Measurements from ENCODE around the gene SRD5A1.

Gene SRD5A1

DNA sequence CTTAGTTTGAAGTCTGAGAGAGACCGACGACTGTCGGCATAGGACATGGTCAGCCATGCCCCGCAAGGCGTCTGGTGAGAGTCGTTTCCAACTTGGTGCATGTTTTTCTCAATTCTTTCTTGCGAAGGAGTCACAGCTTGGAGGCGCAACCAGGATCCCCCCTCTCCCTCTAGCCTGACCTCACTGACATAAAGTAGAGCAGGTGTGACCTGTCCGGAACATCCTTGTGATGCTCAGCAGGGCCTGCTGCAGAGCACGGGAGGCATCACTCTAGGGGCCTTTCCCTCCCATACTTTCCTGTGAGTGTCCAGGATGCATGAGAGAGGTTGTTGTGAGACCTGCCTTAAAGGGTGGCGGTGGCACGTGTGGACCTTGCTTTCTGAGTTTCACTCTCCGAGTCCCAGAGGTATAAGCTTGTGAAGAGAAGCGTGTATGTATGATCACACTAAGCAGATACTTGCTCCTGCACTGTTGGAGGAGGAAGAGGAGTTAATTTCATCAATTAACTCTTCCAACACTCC is 85.0 kb downstream of the SRD5A1 start:
- no peak overlapping the region for H3K9ac ChIP-seq (ENCODE audit: low read length)
- H3K23ac ChIP-seq (ENCODE audit: low read length): no peak overlapping the region
- H2BK5ac ChIP-seq (ENCODE audit: low read length): no peak overlapping the region
- H3K79me1 ChIP-seq (ENCODE audit: low read length): peaks cover 44% of the 10 kb centered on the region
- no peak for DNase-seq
- WGBS (ENCODE audit: extremely low coverage, insufficient coverage, low lambda C conversion rate): no CpG with 5 or more reads among the region's 14 CpGs
- H3K79me2 ChIP-seq (ENCODE audit: control insufficient read depth, insufficient read depth, low read length): peaks cover 79% of the 10 kb centered on the region
- no peak overlapping the region for H3K4me2 ChIP-seq (ENCODE audit: low read length)
- H2BK120ac ChIP-seq (ENCODE audit: low read depth, low read length): no peak overlapping the region
- no peak overlapping the region for H3K4ac ChIP-seq (ENCODE audit: low read depth, low read length)
- H2AK5ac ChIP-seq (ENCODE audit: low read length): no peak overlapping the region
- H3K56ac ChIP-seq (ENCODE audit: low read length): no peak overlapping the region
- H3K18ac ChIP-seq (ENCODE audit: low read length): no peak overlapping the region
- H3K36me3 ChIP-seq (ENCODE audit: control insufficient read depth, insufficient read depth, low read length): no peaks in the 10 kb centered on the region
- H3K4me1 ChIP-seq (ENCODE audit: control insufficient read depth, low read depth, low read length): peaks cover 8% of the 10 kb centered on the region
- no peak overlapping the region for H4K8ac ChIP-seq (ENCODE audit: low read depth, low read length)
- H4K5ac ChIP-seq (ENCODE audit: low read length): no peak overlapping the region
- no peak overlapping the region for H2BK15ac ChIP-seq (replicated peaks; ENCODE audit: low read depth)
- no peaks in the 10 kb centered on the region for H3K27me3 ChIP-seq (ENCODE audit: insufficient read depth, low read length, poor library complexity)
- no peak overlapping the region for H3K27ac ChIP-seq (ENCODE audit: low read depth, low read length)
- no peak overlapping the region for H3K4me3 ChIP-seq (ENCODE audit: low read length)

GRCh38 chr5:6718718-6719117 is 85.5 kb downstream of the SRD5A1 start:
- H2BK5ac ChIP-seq (ENCODE audit: low read length): no peak overlapping the region
- no peak overlapping the region for H3K4me3 ChIP-seq (ENCODE audit: low read length)
- no peak overlapping the region for H4K8ac ChIP-seq (ENCODE audit: low read depth, low read length)
- no peak overlapping the region for H3K4ac ChIP-seq (ENCODE audit: low read depth, low read length)
- H4K5ac ChIP-seq (ENCODE audit: low read length): no peak overlapping the region
- no peak overlapping the region for H3K4me2 ChIP-seq (ENCODE audit: low read length)
- H2BK120ac ChIP-seq (ENCODE audit: low read depth, low read length): no peak overlapping the region
- H2BK15ac ChIP-seq (replicated peaks; ENCODE audit: low read depth): no peak overlapping the region
- H3K9ac ChIP-seq (ENCODE audit: low read length): no peak overlapping the region
- H2AK5ac ChIP-seq (ENCODE audit: low read length): no peak overlapping the region
- no peaks in the 10 kb centered on the region for H3K36me3 ChIP-seq (ENCODE audit: control insufficient read depth, insufficient read depth, low read length)
- no peak for DNase-seq
- no peak overlapping the region for H3K56ac ChIP-seq (ENCODE audit: low read length)
- no peak overlapping the region for H3K27ac ChIP-seq (ENCODE audit: low read depth, low read length)
- no peak overlapping the region for H3K23ac ChIP-seq (ENCODE audit: low read length)
- no CpG with 5 or more reads among the region's 5 CpGs for WGBS (ENCODE audit: extremely low coverage, insufficient coverage, low lambda C conversion rate)
- peaks cover 84% of the 10 kb centered on the region for H3K79me2 ChIP-seq (ENCODE audit: control insufficient read depth, insufficient read depth, low read length)
- H3K27me3 ChIP-seq (ENCODE audit: insufficient read depth, low read length, poor library complexity): no peaks in the 10 kb centered on the region
- peaks cover 8% of the 10 kb centered on the region for H3K4me1 ChIP-seq (ENCODE audit: control insufficient read depth, low read depth, low read length)
- no peak overlapping the region for H3K18ac ChIP-seq (ENCODE audit: low read length)
- peaks cover 48% of the 10 kb centered on the region for H3K79me1 ChIP-seq (ENCODE audit: low read length)

GRCh38 chr5:6719417-6719816 is 86.2 kb downstream of the SRD5A1 start:
- peaks cover 8% of the 10 kb centered on the region for H3K4me1 ChIP-seq (ENCODE audit: control insufficient read depth, low read depth, low read length)
- no peak overlapping the region for H2AK5ac ChIP-seq (ENCODE audit: low read length)
- no peak overlapping the region for H3K9ac ChIP-seq (ENCODE audit: low read length)
- H3K23ac ChIP-seq (ENCODE audit: low read length): no peak overlapping the region
- H3K79me2 ChIP-seq (ENCODE audit: control insufficient read depth, insufficient read depth, low read length): peaks cover 86% of the 10 kb centered on the region
- H4K5ac ChIP-seq (ENCODE audit: low read length): no peak overlapping the region
- no peak overlapping the region for H3K4ac ChIP-seq (ENCODE audit: low read depth, low read length)
- no peak overlapping the region for H3K4me3 ChIP-seq (ENCODE audit: low read length)
- H2BK120ac ChIP-seq (ENCODE audit: low read depth, low read length): no peak overlapping the region
- H3K56ac ChIP-seq (ENCODE audit: low read length): no peak overlapping the region
- H4K8ac ChIP-seq (ENCODE audit: low read depth, low read length): no peak overlapping the region
- no peaks in the 10 kb centered on the region for H3K27me3 ChIP-seq (ENCODE audit: insufficient read depth, low read length, poor library complexity)
- peaks cover 52% of the 10 kb centered on the region for H3K79me1 ChIP-seq (ENCODE audit: low read length)
- H3K36me3 ChIP-seq (ENCODE audit: control insufficient read depth, insufficient read depth, low read length): no peaks in the 10 kb centered on the region
- DNase-seq: no peak
- H2BK5ac ChIP-seq (ENCODE audit: low read length): no peak overlapping the region
- no peak overlapping the region for H3K27ac ChIP-seq (ENCODE audit: low read depth, low read length)
- H2BK15ac ChIP-seq (replicated peaks; ENCODE audit: low read depth): no peak overlapping the region
- H3K4me2 ChIP-seq (ENCODE audit: low read length): no peak overlapping the region
- WGBS (ENCODE audit: extremely low coverage, insufficient coverage, low lambda C conversion rate): no CpG with 5 or more reads among the region's 5 CpGs
- no peak overlapping the region for H3K18ac ChIP-seq (ENCODE audit: low read length)

GRCh38 chr5:6719896-6720560 is 86.8 kb downstream of the SRD5A1 start:
- no peak overlapping the region for H2AK5ac ChIP-seq (ENCODE audit: low read length)
- peaks cover 8% of the 10 kb centered on the region for H3K4me1 ChIP-seq (ENCODE audit: control insufficient read depth, low read depth, low read length)
- H3K9ac ChIP-seq (ENCODE audit: low read length): no peak overlapping the region
- H3K23ac ChIP-seq (ENCODE audit: low read length): no peak overlapping the region
- H3K4me3 ChIP-seq (ENCODE audit: low read length): no peak overlapping the region
- no peaks in the 10 kb centered on the region for H3K36me3 ChIP-seq (ENCODE audit: control insufficient read depth, insufficient read depth, low read length)
- DNase-seq: peak; percentile 25
- WGBS (ENCODE audit: extremely low coverage, insufficient coverage, low lambda C conversion rate): no CpG with 5 or more reads among the region's 5 CpGs
- H3K4ac ChIP-seq (ENCODE audit: low read depth, low read length): no peak overlapping the region
- no peak overlapping the region for H2BK15ac ChIP-seq (replicated peaks; ENCODE audit: low read depth)
- H4K5ac ChIP-seq (ENCODE audit: low read length): no peak overlapping the region
- peaks cover 54% of the 10 kb centered on the region for H3K79me1 ChIP-seq (ENCODE audit: low read length)
- H2BK5ac ChIP-seq (ENCODE audit: low read length): no peak overlapping the region
- no peak overlapping the region for H2BK120ac ChIP-seq (ENCODE audit: low read depth, low read length)
- no peak overlapping the region for H4K8ac ChIP-seq (ENCODE audit: low read depth, low read length)
- H3K27ac ChIP-seq (ENCODE audit: low read depth, low read length): no peak overlapping the region
- H3K79me2 ChIP-seq (ENCODE audit: control insufficient read depth, insufficient read depth, low read length): peaks cover 86% of the 10 kb centered on the region
- H3K4me2 ChIP-seq (ENCODE audit: low read length): no peak overlapping the region
- H3K56ac ChIP-seq (ENCODE audit: low read length): no peak overlapping the region
- H3K27me3 ChIP-seq (ENCODE audit: insufficient read depth, low read length, poor library complexity): no peaks in the 10 kb centered on the region
- no peak overlapping the region for H3K18ac ChIP-seq (ENCODE audit: low read length)

DNA sequence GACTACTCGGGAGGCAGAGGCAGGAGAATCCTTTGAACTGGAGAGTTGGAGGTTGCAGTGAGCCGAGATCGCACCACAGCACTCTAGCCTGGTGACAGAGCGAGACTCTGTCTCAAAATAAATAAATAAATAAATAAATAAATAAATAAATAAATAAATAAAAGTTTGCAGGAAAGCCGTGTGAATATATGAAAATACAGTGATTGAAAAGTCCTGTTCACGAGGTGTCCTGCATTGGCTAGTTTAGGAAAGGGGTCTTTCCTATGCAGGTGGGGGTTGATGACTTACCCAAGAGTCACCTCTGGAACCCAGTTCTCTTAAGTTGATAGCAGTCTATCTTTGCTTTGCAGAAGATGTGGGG is 87.3 kb downstream of the SRD5A1 start:
- H3K4me3 ChIP-seq (ENCODE audit: low read length): no peak overlapping the region
- H3K36me3 ChIP-seq (ENCODE audit: control insufficient read depth, insufficient read depth, low read length): no peaks in the 10 kb centered on the region

DNA sequence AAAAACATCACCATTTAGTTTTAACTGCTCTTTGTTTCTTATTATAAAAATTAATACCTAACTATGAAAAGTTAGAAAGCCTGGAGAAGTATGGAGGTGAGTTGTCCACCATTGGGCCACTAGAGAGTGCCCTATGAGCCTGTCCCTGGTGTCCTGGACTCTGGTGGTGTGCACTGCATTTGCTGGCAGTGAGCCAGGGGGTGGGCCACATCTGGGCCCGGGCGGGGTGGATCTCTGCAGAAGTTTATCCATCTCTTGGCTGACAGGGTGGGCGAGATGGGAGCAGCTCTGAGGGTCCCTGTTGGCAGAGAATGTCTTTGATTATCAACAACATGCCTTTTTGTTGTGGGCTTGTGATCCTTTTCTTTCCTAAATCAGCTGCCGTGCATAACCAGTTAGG is 88.2 kb downstream of the SRD5A1 start:
- Histone ChIP-seq H3K4me3 (ENCODE audit: low read length) (no peak overlapping the region), H3K23ac (ENCODE audit: low read length) (no peak overlapping the region), H3K18ac (ENCODE audit: low read length) (no peak overlapping the region), H3K27ac (ENCODE audit: low read depth, low read length) (no peak overlapping the region), H4K5ac (ENCODE audit: low read length) (no peak overlapping the region), H2BK120ac (ENCODE audit: low read depth, low read length) (no peak overlapping the region), H3K4me2 (ENCODE audit: low read length) (no peak overlapping the region), H3K4ac (ENCODE audit: low read depth, low read length) (no peak overlapping the region), H3K79me2 (ENCODE audit: control insufficient read depth, insufficient read depth, low read length) (peaks cover 85% of the 10 kb centered on the region), H3K79me1 (ENCODE audit: low read length) (peaks cover 51% of the 10 kb centered on the region), H2AK5ac (ENCODE audit: low read length) (no peak overlapping the region), H3K36me3 (ENCODE audit: control insufficient read depth, insufficient read depth, low read length) (no peaks in the 10 kb centered on the region), H3K56ac (ENCODE audit: low read length) (no peak overlapping the region), H3K27me3 (ENCODE audit: insufficient read depth, low read length, poor library complexity) (no peaks in the 10 kb centered on the region), H2BK5ac (ENCODE audit: low read length) (no peak overlapping the region), H3K4me1 (ENCODE audit: control insufficient read depth, low read depth, low read length) (no peaks in the 10 kb centered on the region), H2BK15ac (replicated peaks; ENCODE audit: low read depth) (no peak overlapping the region), H3K9ac (ENCODE audit: low read length) (no peak overlapping the region), H4K8ac (ENCODE audit: low read depth, low read length) (no peak overlapping the region)
- no CpG with 5 or more reads among the region's 4 CpGs for WGBS (ENCODE audit: extremely low coverage, insufficient coverage, low lambda C conversion rate)
- no peak for DNase-seq

More for the DNA sequence above, 87.3 kb downstream of the SRD5A1 start:
- Histone ChIP-seq H4K8ac (ENCODE audit: low read depth, low read length) (no peak overlapping the region), H2AK5ac (ENCODE audit: low read length) (no peak overlapping the region), H3K79me2 (ENCODE audit: control insufficient read depth, insufficient read depth, low read length) (peaks cover 85% of the 10 kb centered on the region), H3K4me1 (ENCODE audit: control insufficient read depth, low read depth, low read length) (peaks cover 6% of the 10 kb centered on the region), H3K18ac (ENCODE audit: low read length) (no peak overlapping the region), H4K5ac (ENCODE audit: low read length) (no peak overlapping the region), H3K56ac (ENCODE audit: low read length) (no peak overlapping the region), H3K4me2 (ENCODE audit: low read length) (no peak overlapping the region), H3K23ac (ENCODE audit: low read length) (no peak overlapping the region), H3K79me1 (ENCODE audit: low read length) (peaks cover 50% of the 10 kb centered on the region), H3K27ac (ENCODE audit: low read depth, low read length) (no peak overlapping the region), H3K9ac (ENCODE audit: low read length) (no peak overlapping the region), H3K4ac (ENCODE audit: low read depth, low read length) (no peak overlapping the region), H3K27me3 (ENCODE audit: insufficient read depth, low read length, poor library complexity) (no peaks in the 10 kb centered on the region), H2BK120ac (ENCODE audit: low read depth, low read length) (no peak overlapping the region), H2BK5ac (ENCODE audit: low read length) (no peak overlapping the region), H2BK15ac (replicated peaks; ENCODE audit: low read depth) (no peak overlapping the region)
- DNase-seq: no peak
- WGBS (ENCODE audit: extremely low coverage, insufficient coverage, low lambda C conversion rate): no CpG with 5 or more reads among the region's 6 CpGs
